Measurements from ENCODE around the gene ZNF362. TPM values are rescaled to one million over a fixed set of nuclear protein-coding genes. Genes with fewer than 3 reads are reported as not detected.

The ZNF362 gene
- polyA plus RNA-seq, 1 of the 3 experiments (the other 2 are of a cell fraction) = 17.1 TPM

DNA sequence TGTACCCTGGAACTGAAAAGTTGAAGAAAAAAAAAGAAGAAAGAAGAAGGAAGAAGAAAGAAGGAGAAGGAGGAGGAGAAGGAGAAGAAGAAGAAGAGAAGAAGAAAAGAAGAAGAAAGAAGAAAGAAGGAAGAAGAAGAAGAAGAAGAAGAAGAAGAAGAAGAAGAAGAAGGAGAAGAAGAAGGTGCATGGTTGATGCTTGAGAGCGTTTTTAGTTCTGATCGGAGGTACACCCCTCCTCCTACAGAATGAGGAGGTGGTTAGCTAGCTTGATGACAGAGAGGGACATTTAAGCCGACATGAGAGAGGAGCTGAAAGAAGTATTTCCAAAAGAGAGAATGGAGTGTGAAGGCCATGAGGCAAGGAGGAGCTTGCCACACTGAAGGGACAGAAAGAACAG, 5.6 kb upstream of the ZNF362 start:
- no peak for DNase-seq
- H3K9ac ChIP-seq = no peak overlapping the region
- no peak overlapping the region for H2AFZ ChIP-seq (ENCODE audit: low read depth)
- no peak overlapping the region for H3K27ac ChIP-seq (ENCODE audit: low read depth in 2 of 2, low read length in 1 of 2)
- 67% methylated on average over 3 of the region's 3 CpGs for WGBS (ENCODE audit: low lambda C conversion rate)
- ChIA-PET CTCF (interaction anchor here (1.6 kb wide), 1 partner anchor 45 kb away, joined by 4 read pairs; no protein-coding TSS in a partner anchor), POLR2A (no interaction called here)
- no peak for TF ChIP-seq TEAD4 (IDR thresholded peaks at IDR 0.05; ENCODE audit: borderline replicate concordance, insufficient read depth)
- TF ChIP-seq SMC3 (IDR thresholded peaks at IDR 0.05; ENCODE audit: low read depth, low read length) = no peak
- TF ChIP-seq GABPA (IDR thresholded peaks at IDR 0.05; ENCODE audit: low read depth) = no peak
- TF ChIP-seq, protein P1, sequence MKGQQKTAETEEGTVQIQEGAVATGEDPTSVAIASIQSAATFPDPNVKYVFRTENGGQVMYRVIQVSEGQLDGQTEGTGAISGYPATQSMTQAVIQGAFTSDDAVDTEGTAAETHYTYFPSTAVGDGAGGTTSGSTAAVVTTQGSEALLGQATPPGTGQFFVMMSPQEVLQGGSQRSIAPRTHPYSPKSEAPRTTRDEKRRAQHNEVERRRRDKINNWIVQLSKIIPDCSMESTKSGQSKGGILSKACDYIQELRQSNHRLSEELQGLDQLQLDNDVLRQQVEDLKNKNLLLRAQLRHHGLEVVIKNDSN (IDR thresholded peaks at IDR 0.05; ENCODE audit: borderline replicate concordance, low read depth) = no peak
- no peak for TF ChIP-seq FOXM1 (IDR thresholded peaks at IDR 0.05; ENCODE audit: low read depth)
- H3K4me1 ChIP-seq (ENCODE audit: control insufficient read depth in 1 of 2, insufficient read depth in 2 of 2, low read depth in 1 of 2, low read length in 1 of 2) = peaks cover 0 to 3% of the 10 kb centered on the region in 2 experiments; a peak in 1 of 4 replicates
- H3K9me2 ChIP-seq = no peaks in the 10 kb centered on the region
- no peaks in the 10 kb centered on the region for H3K79me2 ChIP-seq (ENCODE audit: insufficient read depth)
- peaks cover 9% of the 10 kb centered on the region for H3F3A ChIP-seq (replicated peaks; ENCODE audit: insufficient read depth)
- no peaks in the 10 kb centered on the region for H3K36me3 ChIP-seq (replicated peaks in 1 of 2; ENCODE audit: control insufficient read depth in 1 of 2, insufficient read depth in 2 of 2, low read length in 1 of 2)
- no peak overlapping the region for H3K4me2 ChIP-seq
- no peaks in the 10 kb centered on the region for H3K9me3 ChIP-seq
- no peak overlapping the region for H3K4me3 ChIP-seq (ENCODE audit: low read depth in 2 of 2, low read length in 1 of 2)
- H4K20me1 ChIP-seq (ENCODE audit: insufficient read depth) = no peaks in the 10 kb centered on the region
- H3K27me3 ChIP-seq (ENCODE audit: insufficient read depth) = no peaks in the 10 kb centered on the region; the same call in 1 of the 2 replicates

DNA sequence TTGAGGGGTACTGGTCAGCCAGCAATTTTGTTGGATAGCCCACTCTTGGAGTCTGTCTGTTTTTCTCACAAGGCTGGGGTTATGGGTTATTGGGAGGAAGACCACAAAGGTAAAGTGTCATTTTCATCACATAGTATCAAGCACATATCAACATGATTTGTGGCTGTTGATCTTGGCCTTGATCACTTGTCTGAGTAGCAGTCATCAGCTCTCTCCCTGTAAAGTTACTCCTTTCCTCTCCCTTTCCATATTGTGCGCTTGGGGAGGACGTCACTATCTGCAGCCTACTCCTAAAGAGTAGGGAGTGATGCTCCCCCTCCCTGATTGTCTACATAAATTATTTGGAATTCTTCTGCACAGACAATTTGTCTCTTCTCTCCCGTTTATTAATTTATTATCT, 1.8 kb upstream of the ZNF362 start:
- H3F3A ChIP-seq (replicated peaks; ENCODE audit: insufficient read depth) = peaks cover 9% of the 10 kb centered on the region
- no peak overlapping the region for H3K4me3 ChIP-seq (ENCODE audit: low read depth in 2 of 2, low read length in 1 of 2)
- H4K20me1 ChIP-seq (ENCODE audit: insufficient read depth) = no peaks in the 10 kb centered on the region
- no peak overlapping the region for H2AFZ ChIP-seq (ENCODE audit: low read depth)
- WGBS (ENCODE audit: low lambda C conversion rate) = 97% methylated on average over 3 of the region's 3 CpGs
- no peak overlapping the region for H3K4me2 ChIP-seq
- H3K27me3 ChIP-seq (ENCODE audit: insufficient read depth) = no peaks in the 10 kb centered on the region; the same call in 1 of the 2 replicates
- H3K9me3 ChIP-seq = no peaks in the 10 kb centered on the region
- ChIA-PET CTCF (interaction anchor here (1.4 kb wide), 1 partner anchor 41 kb away, joined by 3 read pairs; no protein-coding TSS in a partner anchor), POLR2A (interaction anchor here (1.4 kb wide), 1 partner anchor 73 kb away, joined by 10 read pairs; the partner anchor contains the start of gene TRIM62)
- no peaks in the 10 kb centered on the region for H3K36me3 ChIP-seq (replicated peaks in 1 of 2; ENCODE audit: control insufficient read depth in 1 of 2, insufficient read depth in 2 of 2, low read length in 1 of 2)
- H3K9ac ChIP-seq = no peak overlapping the region
- no peak for DNase-seq
- TF ChIP-seq TCF12 (IDR thresholded peaks at IDR 0.05) (no peak), TAF1 (IDR thresholded peaks at IDR 0.05; ENCODE audit: borderline replicate concordance, low read depth, low read length) (no peak), RFX5 (IDR thresholded peaks at IDR 0.05; ENCODE audit: low read length) (no peak), JUND (IDR thresholded peaks at IDR 0.05) (no peak), NRF1 (IDR thresholded peaks at IDR 0.05; ENCODE audit: low read depth, low read length) (no peak), EP300 (IDR thresholded peaks at IDR 0.05; ENCODE audit: borderline replicate concordance in 1 of 2, low read depth in 1 of 2, low read length in 1 of 2) (no peak)
- TF ChIP-seq, protein P2, sequence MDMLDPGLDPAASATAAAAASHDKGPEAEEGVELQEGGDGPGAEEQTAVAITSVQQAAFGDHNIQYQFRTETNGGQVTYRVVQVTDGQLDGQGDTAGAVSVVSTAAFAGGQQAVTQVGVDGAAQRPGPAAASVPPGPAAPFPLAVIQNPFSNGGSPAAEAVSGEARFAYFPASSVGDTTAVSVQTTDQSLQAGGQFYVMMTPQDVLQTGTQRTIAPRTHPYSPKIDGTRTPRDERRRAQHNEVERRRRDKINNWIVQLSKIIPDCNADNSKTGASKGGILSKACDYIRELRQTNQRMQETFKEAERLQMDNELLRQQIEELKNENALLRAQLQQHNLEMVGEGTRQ (IDR thresholded peaks at IDR 0.05; ENCODE audit: borderline replicate concordance, low read depth, low read length) = no peak
- TF ChIP-seq, protein P1 (IDR thresholded peaks at IDR 0.05; ENCODE audit: borderline replicate concordance, low read depth) = no peak
- H3K9me2 ChIP-seq = no peaks in the 10 kb centered on the region
- peaks cover 13 to 22% of the 10 kb centered on the region in 2 experiments; a peak in 2 of 4 replicates for H3K4me1 ChIP-seq (ENCODE audit: control insufficient read depth in 1 of 2, insufficient read depth in 2 of 2, low read depth in 1 of 2, low read length in 1 of 2)
- H3K79me2 ChIP-seq (ENCODE audit: insufficient read depth) = peaks cover 27% of the 10 kb centered on the region
- no peak overlapping the region for H3K27ac ChIP-seq (ENCODE audit: low read depth in 2 of 2, low read length in 1 of 2)

Data from SK-N-SH (cell line).